H1 (cell line): ENCODE data around the gene COL4A4. TPM values are rescaled to one million over a fixed set of nuclear protein-coding genes. Genes with fewer than 3 reads are reported as not detected.

Experiments used
- CTCF ChIA-PET: fragments of 300-600 bp; sonication (Branson Sonifier 250); formaldehyde crosslinking; loops from one replicate; lab custom pipeline; 2021; ENCODE audit not compliant: partially characterized antibody; lab: Charles Lee
- POLR2A ChIA-PET: fragments of 300-600 bp; sonication (Branson Sonifier 250); formaldehyde crosslinking; loops from one replicate; lab custom pipeline; 2021; ENCODE audit warnings: inconsistent platforms; ENCODE audit not compliant: partially characterized antibody; lab: Charles Lee
- DNase-seq, 2 experiments: peaks; one replicate each; pipeline versions ENCODE4 v3.0.0 to v3.0.0-alpha.2; 2010 to 2022; ENCODE audit warnings: low spot score in 2 of 2, low read depth in 1 of 2, mixed read lengths in 1 of 2
- FAIRE-seq: peaks from 2 replicates; lab custom pipeline; 2011; peaks lifted over from hg19 to GRCh38; lab: Jason Lieb, UNC
- H2AFZ ChIP-seq: 2 replicates; pipeline ENCODE4 v1.8.1; 2012; ENCODE audit warnings: low read length, inconsistent platforms
- H2AK5ac ChIP-seq: 2 replicates; pipeline ENCODE4 v1.6.1; 2013; ENCODE audit warnings: low read depth, low read length
- H2BK120ac ChIP-seq: replicated peaks from 2 replicates; pipeline ENCODE3; 2013; ENCODE audit warnings: low read depth, low read length, inconsistent platforms
- H2BK12ac ChIP-seq: 2 replicates; pipeline ENCODE4 v1.6.1; 2013; ENCODE audit warnings: low read depth, low read length
- H2BK15ac ChIP-seq: 2 replicates; pipeline ENCODE4 v1.6.1; 2013; ENCODE audit warnings: low read length
- H2BK20ac ChIP-seq: 2 replicates; pipeline ENCODE4 v1.6.1; 2013; ENCODE audit warnings: low read length
- H2BK5ac ChIP-seq: 2 replicates; pipeline ENCODE4 v1.6.1; 2013; ENCODE audit warnings: low read depth, low read length
- H3K14ac ChIP-seq: 2 replicates; pipeline ENCODE4 v1.6.1; 2013; ENCODE audit warnings: inconsistent platforms; ENCODE audit not compliant: insufficient read length
- H3K18ac ChIP-seq: 2 replicates; pipeline ENCODE4 v1.6.1; 2013; ENCODE audit warnings: low read length; ENCODE audit errors: extremely low read depth
- H3K23ac ChIP-seq: 2 replicates; pipeline ENCODE4 v1.6.1; 2013; ENCODE audit warnings: inconsistent platforms; ENCODE audit not compliant: insufficient read length
- H3K23me2 ChIP-seq: 2 replicates; pipeline ENCODE4 v1.6.1; 2013; ENCODE audit warnings: low read depth, low read length
- H3K27ac ChIP-seq: 2 replicates; pipeline ENCODE4 v1.6.1; 2011; ENCODE audit warnings: low read depth, low read length, inconsistent platforms
- H3K27me3 ChIP-seq, 4 experiments: replicated peaks in 1 of 4; 1 replicate in 1 of 4; 2 replicates in 3 of 4; pipeline versions ENCODE4 v1.6.1 to v1.8.1; 2011 to 2013; ENCODE audit warnings: low read length in 3 of 4, mild to moderate bottlenecking in 3 of 4, inconsistent platforms in 2 of 4, mixed read lengths in 2 of 4, moderate library complexity in 1 of 4; ENCODE audit not compliant: control insufficient read depth in 3 of 4, insufficient read depth in 3 of 4; ENCODE audit errors: extremely low read depth in 1 of 4
- H3K36me3 ChIP-seq, 4 experiments: 2 replicates each; pipeline versions ENCODE4 v1.6.1 to v1.8.1; 2011 to 2013; ENCODE audit warnings: mild to moderate bottlenecking in 4 of 4, low read length in 3 of 4, moderate library complexity in 2 of 4, control low read depth in 1 of 4, inconsistent platforms in 1 of 4; ENCODE audit not compliant: insufficient read depth in 4 of 4, control insufficient read depth in 2 of 4
- H3K4ac ChIP-seq: replicated peaks from 2 replicates; pipeline ENCODE3; 2013; ENCODE audit warnings: low read length, low read depth, mixed read lengths, inconsistent platforms; ENCODE audit not compliant: insufficient read length
- H3K4me1 ChIP-seq, 4 experiments: replicated peaks in 1 of 4; 1 replicate in 1 of 4; 2 replicates in 3 of 4; pipeline versions ENCODE4 v1.6.1 to v1.8.1; 2011 to 2013; ENCODE audit warnings: low read length in 3 of 4, inconsistent platforms in 2 of 4, mixed read lengths in 1 of 4; ENCODE audit not compliant: insufficient read depth in 4 of 4, control insufficient read depth in 3 of 4
- H3K4me2 ChIP-seq, 2 experiments: 2 replicates each; pipeline versions ENCODE4 v1.6.1 to v1.8.1; 2011 to 2013; ENCODE audit warnings: low read depth in 2 of 2, low read length in 2 of 2, control low read depth in 1 of 2, inconsistent platforms in 1 of 2, mild to moderate bottlenecking in 1 of 2; ENCODE audit not compliant: insufficient read depth in 1 of 2
- H3K4me3 ChIP-seq, 4 experiments: fragments of 200-600, 300-600 bp in 1 of 4; sonication (generic), shearing (Covaris generic), sonication (Bioruptor Twin) in 1 of 4; 2 replicates each; pipeline versions ENCODE4 v1.5.1 to v1.8.1; 2011 to 2016; ENCODE audit warnings: low read length in 4 of 4, low read depth in 3 of 4, control low read depth in 2 of 4, inconsistent platforms in 2 of 4, mild to moderate bottlenecking in 2 of 4, mixed read lengths in 1 of 4, moderate library complexity in 1 of 4; ENCODE audit not compliant: insufficient read depth in 2 of 4; ENCODE audit errors: extremely low read depth in 1 of 4
- H3K56ac ChIP-seq: replicated peaks from 2 replicates; pipeline ENCODE3; 2013; ENCODE audit warnings: low read depth, mild to moderate bottlenecking, mixed read lengths, low read length, inconsistent platforms; ENCODE audit not compliant: insufficient read length
- H3K79me1 ChIP-seq: 2 replicates; pipeline ENCODE4 v1.6.1; 2013; ENCODE audit warnings: low read depth, low read length, control low read depth
- H3K79me2 ChIP-seq, 2 experiments: 2 replicates each; pipeline versions ENCODE4 v1.6.1 to v1.8.1; 2012 to 2013; ENCODE audit warnings: low read length in 2 of 2, mild to moderate bottlenecking in 2 of 2, inconsistent platforms in 1 of 2; ENCODE audit not compliant: insufficient read depth in 2 of 2, control insufficient read depth in 1 of 2
- H3K9ac ChIP-seq, 4 experiments: replicated peaks in 1 of 4; 1 replicate in 1 of 4; 2 replicates in 3 of 4; pipeline versions ENCODE4 v1.6.1 to v1.8.1; 2011 to 2013; ENCODE audit warnings: low read depth in 3 of 4, low read length in 3 of 4, control low read depth in 2 of 4, mild to moderate bottlenecking in 2 of 4, moderate library complexity in 2 of 4, inconsistent platforms in 1 of 4; ENCODE audit errors: extremely low read depth in 1 of 4
- H3K9me3 ChIP-seq, 2 experiments: 2 replicates each; pipeline versions ENCODE4 v1.6.1 to v1.8.1; 2012 to 2013; ENCODE audit warnings: mild to moderate bottlenecking in 2 of 2, moderate library complexity in 2 of 2, control low read depth in 1 of 2, inconsistent platforms in 1 of 2, low read depth in 1 of 2, low read length in 1 of 2, mixed read lengths in 1 of 2; ENCODE audit not compliant: insufficient read depth in 2 of 2
- H4K20me1 ChIP-seq, 2 experiments: replicated peaks in 1 of 2; 2 replicates each; pipeline versions ENCODE3 to v1.8.1; 2011 to 2013; ENCODE audit warnings: inconsistent platforms in 2 of 2, low read length in 2 of 2, mild to moderate bottlenecking in 1 of 2; ENCODE audit not compliant: insufficient read depth in 2 of 2, control insufficient read depth in 1 of 2
- H4K5ac ChIP-seq: 2 replicates; pipeline ENCODE4 v1.6.1; 2013; ENCODE audit warnings: low read length, low read depth, mixed read lengths, inconsistent platforms; ENCODE audit not compliant: insufficient read length
- H4K8ac ChIP-seq: 2 replicates; pipeline ENCODE4 v1.8.0; 2013; ENCODE audit warnings: mild to moderate bottlenecking, moderate library complexity, low read length, inconsistent platforms; ENCODE audit not compliant: insufficient read depth; ENCODE audit errors: extremely low read depth
- H4K91ac ChIP-seq: replicated peaks from 2 replicates; pipeline ENCODE3; 2013; ENCODE audit warnings: low read length, mixed read lengths, inconsistent platforms; ENCODE audit not compliant: insufficient read length
- BCL11A ChIP-seq, 2 experiments: IDR thresholded peaks; one replicate each; pipeline ENCODE4 v1.6.1; 2011; ENCODE audit warnings: low read depth in 2 of 2, low read length in 2 of 2, mild to moderate bottlenecking in 2 of 2
- BRCA1 ChIP-seq: IDR thresholded peaks from 2 replicates; pipeline ENCODE4 v1.6.1; 2012; ENCODE audit warnings: low read depth, low read length, improper control_type of control experiment
- CHD1 ChIP-seq: IDR thresholded peaks from 2 replicates; pipeline ENCODE4 v1.6.1; 2012; ENCODE audit warnings: low read depth, low read length, improper control_type of control experiment
- GTF2F1 ChIP-seq: IDR thresholded peaks from 2 replicates; pipeline ENCODE4 v1.6.1; 2012; ENCODE audit warnings: low read depth, low read length, improper control_type of control experiment, borderline replicate concordance
- HDAC2 ChIP-seq, 2 experiments: fragments of 300-600 bp in 1 of 2; sonication (generic) in 1 of 2; IDR thresholded peaks; 2 replicates each; pipeline ENCODE4 v1.6.1; 2011 to 2012; ENCODE audit warnings: low read depth in 2 of 2, low read length in 2 of 2, mild to moderate bottlenecking in 2 of 2, moderate library complexity in 2 of 2, borderline replicate concordance in 1 of 2, inconsistent platforms in 1 of 2
- JUND ChIP-seq: IDR thresholded peaks from 2 replicates; pipeline ENCODE4 v1.6.1; 2011; ENCODE audit warnings: mild to moderate bottlenecking, improper control_type of control experiment, low read length
- KDM1A ChIP-seq: fragments of 200-600, 300-600 bp; sonication (generic); IDR thresholded peaks from 2 replicates; pipeline ENCODE4 v1.7.1; 2016; ENCODE audit warnings: mild to moderate bottlenecking, low read length, borderline replicate concordance
- MAFK ChIP-seq: IDR thresholded peaks from 2 replicates; pipeline ENCODE4 v1.6.1; 2012; ENCODE audit warnings: low read depth, mild to moderate bottlenecking, improper control_type of control experiment, low read length
- NANOG ChIP-seq: IDR thresholded peaks from 2 replicates; pipeline ENCODE4 v1.6.1; 2011; ENCODE audit warnings: low read length, low read depth, mild to moderate bottlenecking, inconsistent platforms; ENCODE audit not compliant: insufficient read depth, poor library complexity, severe bottlenecking
- TAF1 ChIP-seq: IDR thresholded peaks from 2 replicates; pipeline ENCODE4 v1.6.1; 2011; ENCODE audit warnings: mild to moderate bottlenecking, low read depth, low read length
- TBP ChIP-seq: IDR thresholded peaks from 2 replicates; pipeline ENCODE4 v1.6.1; 2011; ENCODE audit warnings: low read depth, low read length, improper control_type of control experiment
- TEAD4 ChIP-seq: IDR thresholded peaks from 2 replicates; pipeline ENCODE4 v1.6.1; 2012; ENCODE audit warnings: low read depth, low read length, inconsistent platforms, mixed read lengths
- USF2 ChIP-seq: IDR thresholded peaks from 2 replicates; pipeline ENCODE4 v1.6.1; 2011; ENCODE audit warnings: low read length, improper control_type of control experiment
- WGBS, 2 experiments: shearing (Covaris generic) in 1 of 2; methylation state at CpG; one replicate each; pipeline versions ENCODE4 v1.1.6 to v1.1.7; 2013 to 2015; ENCODE audit warnings: low lambda C conversion rate in 2 of 2, mixed read lengths in 2 of 2, inconsistent platforms in 1 of 2, low coverage in 1 of 2, missing lambda C conversion rate in 1 of 2; ENCODE audit not compliant: insufficient replicate concordance in 2 of 2, insufficient coverage in 1 of 2, insufficient read length in 1 of 2; ENCODE audit errors: extremely low coverage in 1 of 2, missing lambda C conversion rate in 1 of 2; 5-methylcytosine and 5-hydroxymethylcytosine counted together
- polyA plus RNA-seq, 7 experiments: library from polyadenylated mRNA; depleted of rRNA in 3 of 7; stranded (reverse) in 5 of 7; unstranded in 2 of 7; fragments of >200 nt in 5 of 7; fragments of 200-250 nt in 2 of 7; gene quantifications; 1 replicate in 5 of 7; 2 replicates in 1 of 7; 4 replicates in 1 of 7; pipeline versions ENCODE4 v1.2.1 to v1.2.3, GENCODE V29; 2011 to 2013; ENCODE audit warnings: missing spikeins in 2 of 7, mixed read lengths in 2 of 7
- total RNA-seq: library from RNA; stranded (reverse); fragmentation: NEBNext Ultra II Directional; extraction: Animal tissue kit (Norgen Biotek cat#: 25700); gene quantifications from 2 replicates; pipeline ENCODE4 v1.2.1, GENCODE V29; 2021
- TF ChIP-seq, protein P1 (sequence below): IDR thresholded peaks from 2 replicates; pipeline ENCODE4 v1.6.1; 2012; ENCODE audit warnings: inconsistent platforms

The COL4A4 gene
- total and polyA plus RNA-seq, 2 of the 8 experiments (the other 6 are each of a cell fraction or from before 2014, with no cell fraction given): 0.33 to 1.7 TPM

- no peak overlapping the region for H3K4me3 ChIP-seq
- FAIRE-seq (no peak), DNase-seq (no peak)
- 87% methylated on average over 5 of the region's 5 CpGs; no CpG with 5 or more reads in 1 of the 2 experiments for WGBS, 2 experiments
- no peak overlapping the region for H4K8ac ChIP-seq
- no peak overlapping the region for H4K5ac ChIP-seq
- H3K18ac ChIP-seq: no peak overlapping the region
- H3K27me3 ChIP-seq: no peaks in the 10 kb centered on the region
- ChIA-PET CTCF (no interaction called here), POLR2A (no interaction called here)
- no peak overlapping the region for H3K23ac ChIP-seq
- H3K23me2 ChIP-seq: no peaks in the 10 kb centered on the region
- H4K20me1 ChIP-seq: no peaks in the 10 kb centered on the region
- no peaks in the 10 kb centered on the region for H3K36me3 ChIP-seq
- H3K4ac ChIP-seq: no peak overlapping the region
- H3K56ac ChIP-seq: no peak overlapping the region
- H3K4me2 ChIP-seq: no peak overlapping the region
- no peak overlapping the region for H2BK20ac ChIP-seq
- no peak overlapping the region for H2BK5ac ChIP-seq
- H3K9me3 ChIP-seq: no peaks in the 10 kb centered on the region
- no peak overlapping the region for H3K9ac ChIP-seq
- H2BK12ac ChIP-seq: no peak overlapping the region
- no peak overlapping the region for H2BK15ac ChIP-seq
- H2BK120ac ChIP-seq: no peak overlapping the region
- H2AK5ac ChIP-seq: no peak overlapping the region
- H3K14ac ChIP-seq: no peak overlapping the region
- H3K27ac ChIP-seq: no peak overlapping the region
- no peak overlapping the region for H4K91ac ChIP-seq
- no peaks in the 10 kb centered on the region for H3K4me1 ChIP-seq
- H3K79me2 ChIP-seq: no peaks in the 10 kb centered on the region
- no peak overlapping the region for H2AFZ ChIP-seq
- no peaks in the 10 kb centered on the region for H3K79me1 ChIP-seq
- TF ChIP-seq USF2 (no peak), KDM1A (no peak), GTF2F1 (no peak), TBP (no peak), NANOG (no peak), MAFK (no peak), TEAD4 (no peak), TAF1 (no peak), CHD1 (no peak), JUND (no peak), HDAC2 (IDR thresholded peaks at IDR 0.05; ENCODE audit: borderline replicate concordance in 1 of 2, low read depth in 2 of 2, low read length in 2 of 2) (no peak), BRCA1 (no peak), BCL11A (IDR thresholded peaks at IDR 0.05; ENCODE audit: low read depth in 2 of 2, low read length in 2 of 2) (no peak)
- TF ChIP-seq, protein P1, sequence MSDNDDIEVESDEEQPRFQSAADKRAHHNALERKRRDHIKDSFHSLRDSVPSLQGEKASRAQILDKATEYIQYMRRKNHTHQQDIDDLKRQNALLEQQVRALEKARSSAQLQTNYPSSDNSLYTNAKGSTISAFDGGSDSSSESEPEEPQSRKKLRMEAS: no peak
Observed at GRCh38 chr2:227115761-227116160, 48.2 kb downstream of the COL4A4 start.
